Activated naive CD4-positive, alpha-beta T cell treated with anti-CD3 and anti-CD28 coated beads for 36 hours (primary cell): ENCODE results near the gene PACSIN2. TPM values are rescaled to one million over a fixed set of nuclear protein-coding genes. Genes with fewer than 3 reads are reported as not detected.

Experiments used
- CTCF ChIA-PET: fragments of 350-600 bp; sonication (Branson Sonifier 250); formaldehyde crosslinking; loops from one replicate; lab custom pipeline; 2021; ENCODE audit warnings: antibody characterized with exemption; lab: Charles Lee
- DNase-seq: peaks from one replicate; pipeline ENCODE4 v3.0.0-alpha.2; 2020
- H3K27ac Mint-ChIP-seq: one replicate; pipeline ENCODE4 v1.8.0; 2021; ENCODE audit warnings: mild to moderate bottlenecking, mixed read lengths
- H3K27me3 Mint-ChIP-seq: one replicate; pipeline ENCODE4 v1.8.0; 2021; ENCODE audit warnings: low read depth, mixed read lengths
- H3K36me3 Mint-ChIP-seq: one replicate; pipeline ENCODE4 v1.8.0; 2021; ENCODE audit warnings: low read depth, mixed read lengths
- H3K4me1 Mint-ChIP-seq: one replicate; pipeline ENCODE4 v1.8.0; 2021; ENCODE audit warnings: low read depth, mixed read lengths
- H3K4me3 Mint-ChIP-seq: one replicate; pipeline ENCODE4 v1.8.0; 2021; ENCODE audit warnings: mild to moderate bottlenecking, moderate library complexity, mixed read lengths
- H3K9me3 Mint-ChIP-seq: one replicate; pipeline ENCODE4 v1.8.0; 2021; ENCODE audit warnings: mixed read lengths
- intact Hi-C: fragments of 100-400 bp; cut with micrococcal nuclease; formaldehyde crosslinking; loops from one replicate; pipeline ENCODE4 v1.15.1; 2023
- total RNA-seq, 2 experiments: library from RNA; stranded (reverse); gene quantifications; one replicate each; pipeline ENCODE4 v1.2.3, GENCODE V29; 2021

PACSIN2 gene
- total RNA-seq, 2 experiments from 2014 or later: 31.2 to 32.9 TPM

GRCh38 chr22:42877597-42878340 is 137.2 kb downstream of the PACSIN2 start:
- H3K4me1 Mint-ChIP-seq: no peaks in the 10 kb centered on the region
- no peaks in the 10 kb centered on the region for H3K9me3 Mint-ChIP-seq
- intact Hi-C loops: no loop called here
- H3K27me3 Mint-ChIP-seq: no peaks in the 10 kb centered on the region
- no peak overlapping the region for H3K27ac Mint-ChIP-seq
- CTCF ChIA-PET: interaction anchor here (1.2 kb wide), 1 partner anchor 10 kb away, joined by 7 read pairs; no protein-coding TSS in a partner anchor
- H3K36me3 Mint-ChIP-seq: peaks cover under 1% of the 10 kb centered on the region
- no peak for DNase-seq
- H3K4me3 Mint-ChIP-seq: no peak overlapping the region

- no peak overlapping the region for H3K4me3 Mint-ChIP-seq
- no peak for DNase-seq
- intact Hi-C loops: no loop called here
- H3K4me1 Mint-ChIP-seq: no peaks in the 10 kb centered on the region
- CTCF ChIA-PET: interaction anchor here (1.2 kb wide), 1 partner anchor 10 kb away, joined by 7 read pairs; no protein-coding TSS in a partner anchor
- H3K27ac Mint-ChIP-seq: no peak overlapping the region
- no peaks in the 10 kb centered on the region for H3K36me3 Mint-ChIP-seq
- H3K27me3 Mint-ChIP-seq: no peaks in the 10 kb centered on the region
- H3K9me3 Mint-ChIP-seq: no peaks in the 10 kb centered on the region
Measured at GRCh38 chr22:42877158-42877557, 137.8 kb downstream of the PACSIN2 start.

GRCh38 chr22:42876041-42876440 is 138.9 kb downstream of the PACSIN2 start:
- Mint-ChIP-seq H3K36me3 (no peaks in the 10 kb centered on the region), H3K4me3 (no peak overlapping the region), H3K4me1 (no peaks in the 10 kb centered on the region), H3K27ac (no peak overlapping the region), H3K27me3 (no peaks in the 10 kb centered on the region), H3K9me3 (no peaks in the 10 kb centered on the region)
- intact Hi-C loops: no loop called here
- CTCF ChIA-PET: no interaction called here
- no peak for DNase-seq

GRCh38 chr22:42874010-42874409 is 140.9 kb downstream of the PACSIN2 start:
- Mint-ChIP-seq H3K27me3 (no peaks in the 10 kb centered on the region), H3K9me3 (no peaks in the 10 kb centered on the region), H3K4me1 (no peaks in the 10 kb centered on the region), H3K36me3 (peaks cover 3% of the 10 kb centered on the region), H3K4me3 (no peak overlapping the region), H3K27ac (no peak overlapping the region)
- intact Hi-C loops: no loop called here
- CTCF ChIA-PET: interaction anchor here (1.4 kb wide), 1 partner anchor 160 kb away, joined by 4 read pairs; no protein-coding TSS in a partner anchor
- no peak for DNase-seq

GRCh38 chr22:42873356-42873755 is 141.6 kb downstream of the PACSIN2 start:
- Mint-ChIP-seq H3K36me3 (peaks cover 3% of the 10 kb centered on the region), H3K27ac (no peak overlapping the region), H3K4me1 (no peaks in the 10 kb centered on the region), H3K9me3 (no peaks in the 10 kb centered on the region), H3K4me3 (no peak overlapping the region), H3K27me3 (no peaks in the 10 kb centered on the region)
- DNase-seq: no peak
- intact Hi-C loops: no loop called here
- CTCF ChIA-PET: interaction anchor here (1.4 kb wide), 1 partner anchor 161 kb away, joined by 4 read pairs; no protein-coding TSS in a partner anchor

GRCh38 chr22:42872821-42873220 is 142.1 kb downstream of the PACSIN2 start:
- Mint-ChIP-seq H3K27ac (no peak overlapping the region), H3K9me3 (no peaks in the 10 kb centered on the region), H3K27me3 (no peaks in the 10 kb centered on the region), H3K4me3 (no peak overlapping the region), H3K4me1 (peaks cover under 1% of the 10 kb centered on the region), H3K36me3 (peaks cover 3% of the 10 kb centered on the region)
- no peak for DNase-seq
- CTCF ChIA-PET: interaction anchor here (1.4 kb wide), 1 partner anchor 161 kb away, joined by 4 read pairs; no protein-coding TSS in a partner anchor
- intact Hi-C loops: no loop called here

GRCh38 chr22:42871146-42872050 is 143.6 kb downstream of the PACSIN2 start:
- Mint-ChIP-seq H3K4me3 (no peak overlapping the region), H3K27ac (no peak overlapping the region), H3K36me3 (peaks cover 3% of the 10 kb centered on the region), H3K27me3 (no peaks in the 10 kb centered on the region), H3K4me1 (peaks cover 2% of the 10 kb centered on the region), H3K9me3 (no peaks in the 10 kb centered on the region)
- intact Hi-C loops: no loop called here
- no peak for DNase-seq
- CTCF ChIA-PET: interaction anchor here (0.6 kb wide), 1 partner anchor 179 kb away, joined by 3 read pairs; no protein-coding TSS in a partner anchor

GRCh38 chr22:42869888-42870480 is 145.0 kb downstream of the PACSIN2 start:
- peaks cover 2% of the 10 kb centered on the region for H3K4me1 Mint-ChIP-seq
- no peaks in the 10 kb centered on the region for H3K27me3 Mint-ChIP-seq
- peaks cover 1% of the 10 kb centered on the region for H3K9me3 Mint-ChIP-seq
- H3K4me3 Mint-ChIP-seq: no peak overlapping the region
- DNase-seq: no peak
- CTCF ChIA-PET: no interaction called here
- H3K27ac Mint-ChIP-seq: no peak overlapping the region
- peaks cover 7% of the 10 kb centered on the region for H3K36me3 Mint-ChIP-seq
- intact Hi-C loops: loop anchor here (10.0 kb wide), 1 partner anchor 95 kb away; no protein-coding TSS in a partner anchor

- no peak overlapping the region for H3K4me3 Mint-ChIP-seq
- peaks cover 7% of the 10 kb centered on the region for H3K9me3 Mint-ChIP-seq
- H3K36me3 Mint-ChIP-seq: peaks cover 8% of the 10 kb centered on the region
- H3K27me3 Mint-ChIP-seq: no peaks in the 10 kb centered on the region
- intact Hi-C loops: loop anchor here (10.0 kb wide), 1 partner anchor 95 kb away; no protein-coding TSS in a partner anchor
- CTCF ChIA-PET: no interaction called here
- H3K4me1 Mint-ChIP-seq: peaks cover 6% of the 10 kb centered on the region
- DNase-seq: no peak
- no peak overlapping the region for H3K27ac Mint-ChIP-seq
Measured at GRCh38 chr22:42869463-42869862, 145.5 kb downstream of the PACSIN2 start.

- Mint-ChIP-seq H3K27me3 (no peaks in the 10 kb centered on the region), H3K27ac (no peak overlapping the region), H3K9me3 (peaks cover 8% of the 10 kb centered on the region), H3K4me3 (no peak overlapping the region), H3K4me1 (peaks cover 7% of the 10 kb centered on the region), H3K36me3 (peaks cover 8% of the 10 kb centered on the region)
- CTCF ChIA-PET: interaction anchor here (1.4 to 2.2 kb wide), 7 partner anchors 50 to 223 kb away, joined by 3 to 28 read pairs (median 7); partner anchors contain the start of gene PACSIN2
- intact Hi-C loops: loop anchor here (10.0 kb wide), 1 partner anchor 96 kb away; no protein-coding TSS in a partner anchor
- no peak for DNase-seq
Measured at GRCh38 chr22:42868751-42869251, 146.1 kb downstream of the PACSIN2 start.

- CTCF ChIA-PET: no interaction called here
Measured at GRCh38 chr22:42866100-42866499, 148.8 kb downstream of the PACSIN2 start.

More at GRCh38 chr22:42866100-42866499, 148.8 kb downstream of the PACSIN2 start:
- Mint-ChIP-seq H3K36me3 (peaks cover 10% of the 10 kb centered on the region), H3K27ac (no peak overlapping the region), H3K4me3 (no peak overlapping the region), H3K9me3 (peaks cover 20% of the 10 kb centered on the region), H3K4me1 (peaks cover 20% of the 10 kb centered on the region), H3K27me3 (no peaks in the 10 kb centered on the region)
- DNase-seq: no peak
- intact Hi-C loops: loop anchor here (2.0 to 10.0 kb wide), 3 partner anchors 99 to 225 kb away; no protein-coding TSS in a partner anchor
